HG03103 (cell line): ENCODE data around the gene NOS2.
"Not testable (repeated sequence)": the region's sequence is repeated elsewhere in the genome, so short reads cannot be mapped to it uniquely, and the experiment has no call there.

Experiments
- ATAC-seq: cut with Tn5 transposase; IDR thresholded peaks from one replicate; pipeline ENCODE4 v1.9.1; 2021; ENCODE audit warnings: low read depth; ENCODE audit not compliant: unreplicated experiment

NOS2 gene

DNA sequence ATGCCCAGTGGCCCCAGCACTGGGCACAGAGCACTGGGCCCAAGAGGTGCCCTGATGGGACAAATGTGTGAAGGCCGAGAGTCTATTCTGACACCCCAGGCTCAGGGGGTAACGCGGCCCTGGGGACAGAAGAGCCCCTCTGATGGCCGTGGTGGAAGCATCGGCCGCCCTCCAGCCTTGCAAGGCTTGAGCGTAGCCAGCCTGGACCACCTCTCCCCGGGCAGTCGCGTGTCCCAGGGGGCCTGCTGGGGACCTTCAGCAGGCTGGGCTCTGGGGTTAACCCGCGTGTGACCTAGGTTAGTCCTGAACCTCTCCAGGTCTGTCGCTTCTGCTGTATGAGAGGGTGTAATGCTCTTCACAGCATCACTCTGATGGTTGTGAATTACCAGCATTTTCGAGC is 40.8 kb downstream of the NOS2 start:
- no peak for ATAC-seq

DNA sequence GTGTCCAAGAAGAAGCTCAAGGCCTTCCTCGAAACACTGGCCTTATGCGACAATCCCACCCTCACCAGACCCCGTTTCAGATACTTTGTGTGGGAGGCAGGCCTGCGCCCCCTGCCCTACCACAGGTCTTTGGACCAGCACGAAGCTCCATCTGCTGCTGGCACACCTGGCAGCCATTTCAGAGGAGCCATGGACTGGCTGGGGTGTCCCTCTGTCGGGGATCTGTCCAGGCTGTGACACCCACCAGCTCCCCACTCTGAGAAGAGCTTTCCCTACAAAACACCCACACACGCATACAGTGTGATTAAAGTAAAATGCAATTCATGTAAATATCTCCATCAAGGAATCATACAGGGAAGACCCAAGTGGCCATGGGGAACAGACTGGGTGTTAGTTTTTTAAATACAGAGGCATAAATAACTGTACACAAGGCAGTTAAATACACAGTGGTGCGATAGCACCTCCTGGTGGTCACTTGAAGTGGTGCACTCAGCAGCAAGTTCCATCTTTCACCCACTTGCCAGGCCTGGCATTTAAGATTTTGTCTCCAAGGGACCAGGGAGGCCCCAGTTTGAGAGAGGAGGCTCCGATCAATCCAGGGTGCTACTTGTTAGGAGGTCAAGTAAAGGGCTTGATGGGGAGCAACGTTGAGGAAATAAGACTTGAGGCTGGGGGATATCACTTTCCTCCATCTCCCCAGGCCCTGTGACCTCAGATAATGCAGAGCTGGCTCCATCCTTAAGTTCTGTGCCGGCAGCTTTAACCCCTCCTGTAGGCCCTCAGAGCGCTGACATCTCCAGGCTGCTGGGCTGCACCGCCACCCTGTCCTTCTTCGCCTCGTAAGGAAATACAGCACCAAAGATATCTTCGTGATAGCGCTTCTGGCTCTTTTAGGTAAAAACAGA is 43.6 kb downstream of the NOS2 start:
- no peak for ATAC-seq

DNA sequence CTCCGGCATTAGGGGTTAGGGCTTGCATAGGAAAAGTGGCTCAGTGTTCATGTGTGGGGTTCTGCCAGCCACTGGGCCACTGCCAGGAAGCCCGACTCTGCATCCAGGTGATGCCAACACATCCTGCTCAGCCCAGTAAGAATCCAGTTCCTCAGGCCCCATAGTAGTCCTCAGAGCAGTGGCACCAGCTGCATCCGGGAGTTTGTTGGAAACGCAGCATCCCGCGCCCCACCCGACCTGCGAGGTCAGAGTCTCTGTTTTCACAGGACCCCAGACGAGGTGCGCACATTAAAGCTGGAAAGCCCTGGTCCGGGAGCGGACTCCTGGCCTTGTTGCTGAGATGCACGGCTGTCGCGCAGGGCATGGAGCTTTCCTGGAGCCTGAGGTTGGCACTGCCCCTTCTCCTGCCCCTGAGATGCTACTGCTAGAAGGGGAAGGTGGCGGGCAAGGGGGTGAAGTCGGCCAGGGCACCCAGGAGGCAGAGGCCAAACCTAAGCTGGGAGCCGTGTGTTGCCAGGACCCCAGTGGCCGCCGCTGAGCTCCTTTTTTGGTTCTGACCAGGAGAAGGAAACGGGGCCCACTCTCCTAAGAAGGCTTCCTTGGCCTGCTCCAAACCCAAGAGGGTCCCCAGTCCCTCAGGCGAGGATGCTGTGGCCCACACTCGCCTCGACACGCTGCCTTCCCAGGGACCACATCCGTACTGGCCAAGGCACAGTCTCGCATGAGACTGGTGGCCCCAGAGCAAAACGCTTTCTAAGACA is 44.4 kb downstream of the NOS2 start:
- ATAC-seq: no peak

DNA sequence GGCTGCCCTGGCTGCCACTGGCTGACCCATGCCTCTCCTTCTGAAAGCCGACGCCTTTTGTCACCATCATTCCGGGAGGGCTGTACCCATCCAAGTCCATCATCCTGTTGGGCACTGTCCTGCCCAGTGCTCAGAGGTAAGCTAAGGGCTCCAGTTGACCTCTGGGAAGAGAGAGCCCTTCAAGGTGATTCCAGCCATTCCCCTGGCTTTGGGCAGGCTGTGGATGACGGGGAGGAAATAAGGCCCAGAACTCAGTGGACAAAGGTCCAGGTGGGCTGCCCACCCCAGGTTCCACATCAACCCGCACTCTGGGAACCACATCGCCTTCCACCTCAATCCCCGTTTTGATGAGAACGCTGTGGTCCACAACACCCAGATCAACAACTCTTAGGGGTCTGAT is 45.8 kb downstream of the NOS2 start:
- no peak for ATAC-seq

DNA sequence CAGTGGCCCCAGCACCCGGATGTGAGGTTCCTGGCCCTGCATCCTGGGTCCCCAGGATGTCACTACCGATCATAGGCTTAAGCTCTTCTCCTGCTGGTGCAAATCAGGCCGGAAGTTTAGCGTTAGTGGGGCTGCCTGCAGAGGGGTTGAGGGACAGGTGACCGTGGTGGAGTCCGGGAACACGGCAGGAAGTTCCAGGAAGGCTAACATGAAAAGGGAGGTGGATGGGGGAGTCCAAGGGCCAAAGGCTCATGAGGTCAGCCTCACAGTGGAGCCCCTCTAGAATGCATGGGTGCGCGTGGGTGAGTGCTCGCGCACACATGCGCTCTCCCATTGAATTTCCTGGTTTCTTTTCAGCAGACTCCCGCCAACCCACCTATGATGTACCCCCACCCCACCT is 46.6 kb downstream of the NOS2 start:
- ATAC-seq: not testable (repeated sequence)

DNA sequence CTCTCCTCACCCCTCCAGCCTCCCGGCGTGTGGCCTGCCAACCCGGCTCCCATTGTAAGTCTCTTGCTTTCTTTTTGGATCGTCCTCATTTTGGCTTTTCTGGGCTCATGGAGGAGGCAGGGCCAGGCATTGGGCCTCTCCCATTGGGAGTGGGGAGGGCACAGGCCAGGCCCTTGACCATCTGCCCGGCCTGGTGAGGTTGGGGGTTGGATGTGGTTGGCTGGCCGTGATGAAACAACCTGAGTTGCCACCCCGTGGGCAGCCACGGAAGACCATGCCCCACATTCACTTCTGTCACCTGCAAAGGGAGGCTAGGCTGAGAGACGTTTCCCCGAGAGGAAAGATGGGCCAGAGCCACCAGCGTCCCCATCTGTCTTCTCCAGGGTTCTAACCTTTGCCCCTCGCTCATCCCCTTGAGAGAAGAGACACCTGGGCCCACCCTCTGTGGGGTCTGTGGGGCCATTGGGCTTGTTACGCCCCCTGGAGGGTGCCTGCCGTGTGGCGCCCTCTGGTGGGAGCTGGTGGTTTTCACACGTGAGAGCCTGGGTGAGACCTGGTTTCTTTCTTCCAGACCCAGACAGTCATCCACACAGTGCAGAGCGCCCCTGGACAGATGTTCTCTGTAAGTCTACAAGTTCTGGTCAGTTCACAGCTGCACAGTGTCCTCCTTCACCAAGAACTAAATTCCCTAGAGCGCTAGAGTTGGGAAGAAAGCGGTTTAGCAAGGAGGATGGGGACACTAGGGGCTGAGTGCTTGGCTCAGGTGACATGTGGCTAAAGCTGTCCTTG is 47.3 kb downstream of the NOS2 start:
- not testable (repeated sequence) for ATAC-seq

DNA sequence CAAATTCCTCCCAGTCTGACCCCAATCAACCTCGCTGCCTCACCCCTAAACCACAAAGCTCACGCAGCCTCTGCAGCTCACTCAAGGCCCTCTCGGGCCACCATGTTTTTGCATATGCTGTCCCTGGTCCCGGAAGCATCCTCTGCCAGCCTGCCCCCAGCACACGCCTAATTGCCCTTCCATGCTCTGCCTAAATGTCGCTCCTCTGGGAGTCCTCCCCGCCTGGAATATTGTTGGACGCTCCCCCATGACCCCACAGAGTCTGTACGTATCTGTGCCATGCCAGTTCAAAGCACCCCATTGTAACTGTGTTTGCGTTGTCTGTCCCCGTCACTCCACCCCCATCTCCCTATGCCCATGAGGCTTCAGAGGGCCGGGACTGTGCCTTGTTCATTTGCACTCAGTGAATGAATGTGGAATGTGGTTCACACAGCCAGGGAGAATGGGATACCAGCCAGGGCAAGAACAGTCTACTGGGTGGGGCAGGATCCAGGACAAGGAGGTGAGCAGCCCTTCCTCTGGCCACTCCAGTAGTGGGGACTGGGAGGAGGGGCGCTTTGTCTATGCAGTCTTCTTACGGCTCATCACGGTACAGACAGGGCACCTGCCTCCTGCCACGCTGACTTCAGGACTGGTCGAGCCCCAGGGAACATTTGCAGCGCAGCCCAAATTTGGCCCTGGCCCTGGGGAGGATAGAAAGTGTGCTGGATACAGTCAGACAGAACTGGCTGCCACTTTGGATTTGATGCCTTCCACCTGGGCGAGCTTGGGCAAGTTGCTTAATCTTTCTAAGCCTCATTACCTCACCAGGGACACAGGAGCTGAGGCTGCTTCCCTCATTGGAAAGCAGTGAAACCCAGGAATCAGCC is 48.5 kb downstream of the NOS2 start:
- ATAC-seq: no peak

DNA sequence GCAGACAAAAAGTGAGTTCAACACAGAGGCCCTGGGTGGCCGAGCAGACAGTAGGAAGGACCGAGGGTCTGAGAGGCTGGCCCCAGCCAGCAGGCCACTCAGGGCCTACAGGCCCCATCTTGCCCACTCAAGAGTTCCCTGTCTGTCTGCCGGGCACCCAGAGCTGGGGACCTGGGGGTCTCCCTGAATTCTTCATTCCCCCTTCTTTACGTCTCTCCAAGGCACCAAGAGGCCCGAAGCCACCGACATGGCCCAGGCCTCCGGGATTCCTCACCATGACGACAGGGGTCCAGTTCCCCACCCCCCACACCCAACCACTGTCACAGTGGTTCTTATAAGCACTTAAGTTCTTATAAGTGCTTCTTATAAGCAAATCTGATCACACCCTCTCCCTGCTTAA is 49.2 kb downstream of the NOS2 start:
- ATAC-seq: no peak

DNA sequence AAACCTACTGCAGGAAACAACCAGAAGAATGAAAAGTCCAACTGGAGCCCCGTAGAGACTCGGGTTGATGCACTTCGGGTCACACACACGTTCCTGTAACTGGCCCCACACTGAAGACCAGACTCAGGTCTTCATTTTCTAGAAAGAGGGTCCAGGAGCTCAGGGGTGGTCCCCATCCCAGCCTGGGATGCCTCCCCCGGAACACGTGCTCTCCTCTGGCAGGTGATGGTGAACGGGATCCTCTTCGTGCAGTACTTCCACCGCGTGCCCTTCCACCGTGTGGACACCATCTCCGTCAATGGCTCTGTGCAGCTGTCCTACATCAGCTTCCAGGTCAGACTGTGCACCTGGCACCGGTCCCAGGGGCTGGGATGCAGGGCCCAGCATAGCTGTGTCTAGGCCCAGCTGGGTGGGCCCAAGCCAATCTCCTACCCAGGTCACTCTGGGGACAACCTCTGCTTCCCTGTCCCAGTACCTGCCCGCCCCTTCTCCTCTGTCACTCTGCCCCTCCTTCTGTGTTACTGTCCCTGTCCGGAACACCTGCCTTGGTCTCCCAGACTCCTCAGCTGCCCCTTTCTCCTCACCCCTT is 50.7 kb downstream of the NOS2 start:
- not testable (repeated sequence) for ATAC-seq

DNA sequence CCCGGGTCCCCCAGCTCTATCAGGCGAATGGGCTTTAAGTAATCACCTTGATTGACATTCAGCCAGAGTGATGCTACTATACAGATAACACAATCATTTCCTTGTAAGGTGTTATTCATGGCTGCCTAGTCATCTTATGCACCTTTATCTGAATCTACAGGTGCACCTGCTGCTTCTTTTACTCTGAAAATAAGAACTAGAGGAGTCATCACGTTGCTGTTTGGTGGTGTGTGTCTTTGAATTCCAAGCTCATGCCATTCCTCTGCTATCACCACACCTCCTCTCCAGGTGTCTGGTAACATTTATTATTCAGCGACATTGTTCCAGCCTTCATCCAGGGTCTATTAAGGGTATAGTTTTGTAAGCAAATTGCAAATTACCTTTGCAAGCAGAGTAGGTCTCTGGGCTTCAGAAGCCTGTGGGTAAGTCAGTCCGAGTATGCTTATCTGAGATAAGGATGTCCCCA is 51.9 kb downstream of the NOS2 start:
- no peak for ATAC-seq

DNA sequence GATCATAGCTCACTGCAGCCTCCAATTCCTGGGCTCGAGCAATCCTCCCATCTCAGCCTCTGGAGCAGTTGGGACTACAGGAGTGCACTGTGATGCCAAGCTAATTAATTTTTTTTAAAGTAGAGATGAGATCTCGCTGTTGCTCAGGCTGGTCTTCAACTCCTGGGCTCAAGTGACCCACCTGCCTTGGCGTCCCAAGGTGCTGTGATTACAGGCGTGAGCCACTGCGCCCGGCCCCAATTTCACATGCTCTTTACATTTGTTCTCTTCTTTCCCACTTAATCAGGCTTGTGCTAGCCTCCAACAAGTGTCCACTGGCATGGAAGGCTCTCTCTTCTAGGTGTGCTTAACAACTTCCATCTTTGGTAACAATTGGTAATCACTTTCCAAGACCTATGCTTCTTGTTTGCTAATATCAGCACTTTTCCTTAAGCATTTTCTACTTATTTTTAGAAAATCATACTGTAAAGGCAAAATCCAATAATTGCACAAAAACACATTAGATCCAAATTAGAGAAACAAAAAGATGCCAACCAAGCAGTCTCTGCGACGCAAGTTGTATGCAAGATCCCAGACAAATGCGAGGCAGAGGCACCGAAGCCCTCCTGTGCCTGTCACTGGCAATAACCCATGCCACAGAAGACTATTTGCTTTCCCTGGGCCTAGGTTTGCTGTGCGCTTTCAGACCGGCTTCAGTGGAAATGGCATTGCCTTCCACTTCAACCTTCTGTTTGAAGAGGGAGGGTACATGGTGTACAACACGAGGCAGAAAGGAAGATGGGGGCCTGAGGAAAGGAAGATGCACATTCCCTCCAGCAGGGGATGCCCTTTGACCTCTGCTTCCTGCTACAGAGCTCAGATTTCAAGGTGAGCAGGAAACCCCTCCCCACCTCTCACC is 52.6 kb downstream of the NOS2 start:
- ATAC-seq: no peak

DNA sequence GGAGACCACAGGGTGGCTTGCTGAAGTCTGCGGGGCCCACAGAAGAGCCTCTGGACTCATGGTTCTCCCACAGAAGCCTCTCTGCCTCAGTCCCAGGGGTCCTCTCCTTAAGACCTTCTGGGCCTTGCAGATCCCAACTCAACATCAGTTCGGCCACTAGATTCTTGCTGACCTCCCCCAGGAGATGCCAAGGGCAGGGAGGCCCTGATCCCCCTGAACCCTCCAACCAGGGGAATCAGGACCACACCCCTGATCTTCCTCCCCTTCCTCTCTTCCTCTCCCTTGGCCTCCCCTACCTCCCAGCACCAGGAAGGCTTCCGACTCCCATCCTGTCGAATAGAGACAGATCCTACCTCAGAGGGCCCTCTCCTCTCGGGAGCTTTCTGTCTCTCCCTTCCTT is 53.4 kb downstream of the NOS2 start:
- no peak for ATAC-seq

DNA sequence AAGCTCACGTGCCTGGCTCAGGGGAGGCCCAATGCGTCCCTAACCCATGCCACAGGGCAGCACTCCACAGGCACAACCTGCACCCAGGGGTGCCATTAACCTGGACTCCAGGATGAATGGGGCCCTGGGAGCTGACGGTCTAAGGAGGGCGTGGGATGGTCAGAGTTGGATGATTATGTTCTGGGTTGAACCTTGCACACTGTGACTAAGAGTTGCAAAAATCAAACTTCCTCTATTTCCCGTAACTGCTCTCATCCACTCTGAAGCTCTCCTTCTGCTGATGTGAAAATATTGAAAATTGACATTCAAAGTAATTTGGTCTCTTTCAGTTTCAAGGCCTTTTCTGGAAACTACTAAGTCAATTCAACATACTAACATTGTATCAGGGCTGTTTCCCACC is 54.0 kb downstream of the NOS2 start:
- ATAC-seq: not testable (repeated sequence)

DNA sequence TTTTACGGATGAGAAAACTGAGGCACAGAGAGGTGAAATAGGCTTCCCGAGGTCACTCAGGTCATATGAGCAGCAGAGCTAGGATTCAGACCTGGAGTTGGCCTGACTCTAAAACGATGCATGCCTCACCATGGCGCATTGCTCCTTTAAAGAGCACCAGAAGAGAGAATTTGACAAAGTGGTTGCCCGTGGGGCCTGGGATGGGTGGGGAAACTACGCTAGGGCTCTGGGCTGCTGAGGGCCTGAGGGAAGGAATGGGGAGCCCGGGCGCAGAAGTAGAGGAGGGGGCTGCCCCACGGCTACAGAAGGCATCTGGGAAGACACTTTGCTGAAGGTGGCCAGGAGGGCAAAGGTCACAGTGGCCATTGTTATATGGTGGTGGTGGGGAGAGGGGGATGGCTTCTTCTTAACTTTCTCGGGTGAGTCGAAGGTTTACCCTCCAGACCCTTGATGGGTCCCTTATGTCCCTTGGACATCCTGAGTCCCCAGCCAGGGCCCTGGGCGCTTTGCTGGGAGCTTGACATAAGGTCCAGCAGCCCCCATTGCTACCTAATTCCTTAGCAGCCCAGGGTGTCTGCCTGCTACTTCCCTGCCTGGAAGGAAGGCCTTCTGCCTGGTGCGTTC is 55.0 kb downstream of the NOS2 start:
- ATAC-seq: not testable (repeated sequence)

DNA sequence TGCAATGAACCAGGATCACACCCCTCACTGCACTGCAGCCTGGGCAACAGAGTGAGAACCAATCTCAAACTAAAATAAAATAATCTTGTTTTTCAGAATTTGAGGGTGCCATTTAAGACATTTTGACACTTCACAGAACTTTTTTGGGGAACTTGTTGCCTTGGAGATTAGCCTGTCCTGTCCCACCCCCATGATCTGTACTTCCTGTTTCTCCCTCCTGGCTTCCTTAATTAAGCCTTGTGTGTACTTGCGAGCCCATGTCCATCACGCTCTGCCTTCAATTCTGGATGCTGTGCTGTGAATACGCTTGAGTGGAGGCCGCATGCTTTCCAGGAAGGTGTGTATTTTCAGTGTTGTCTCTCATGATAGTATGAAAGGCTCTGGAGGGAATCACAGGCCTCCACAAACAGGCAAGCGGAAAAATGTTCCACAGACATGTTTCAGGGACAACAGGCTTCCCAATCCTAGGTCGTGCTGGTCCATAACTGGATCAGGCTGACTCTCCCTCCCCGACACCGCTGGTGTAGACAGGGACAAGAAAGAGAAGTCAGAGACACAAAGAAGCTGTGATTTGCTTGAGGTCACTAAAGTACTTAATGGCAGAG is 56.9 kb downstream of the NOS2 start:
- no peak for ATAC-seq

DNA sequence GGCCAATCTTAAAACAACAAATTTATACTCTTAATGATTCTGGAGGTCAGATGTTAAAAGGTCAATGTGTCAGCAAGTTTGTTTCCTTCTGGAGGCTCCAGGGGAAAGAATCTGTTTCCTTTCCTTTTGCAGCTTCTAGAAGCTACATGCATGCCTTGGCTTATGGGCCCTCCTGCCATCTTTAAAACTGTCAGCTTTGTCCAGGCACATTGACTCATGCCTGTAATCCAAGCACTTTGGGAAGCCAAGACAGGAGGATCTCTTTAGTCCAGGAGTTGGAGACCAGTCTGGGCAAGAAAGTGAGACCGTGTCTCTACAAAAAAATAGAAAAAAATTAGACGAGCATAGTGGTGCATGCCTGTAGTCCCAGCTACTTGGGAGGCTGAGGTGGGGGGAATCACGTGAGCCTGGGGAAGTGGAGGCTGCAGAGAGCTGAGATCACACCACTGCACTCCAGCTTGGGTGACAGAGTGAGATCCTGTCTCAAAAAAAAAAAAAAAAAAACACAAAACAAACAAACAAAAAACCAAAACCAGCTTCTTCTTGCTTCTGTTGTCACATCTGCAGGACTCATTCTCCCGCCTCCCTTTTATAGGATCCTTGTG is 58.3 kb downstream of the NOS2 start:
- no peak for ATAC-seq

DNA sequence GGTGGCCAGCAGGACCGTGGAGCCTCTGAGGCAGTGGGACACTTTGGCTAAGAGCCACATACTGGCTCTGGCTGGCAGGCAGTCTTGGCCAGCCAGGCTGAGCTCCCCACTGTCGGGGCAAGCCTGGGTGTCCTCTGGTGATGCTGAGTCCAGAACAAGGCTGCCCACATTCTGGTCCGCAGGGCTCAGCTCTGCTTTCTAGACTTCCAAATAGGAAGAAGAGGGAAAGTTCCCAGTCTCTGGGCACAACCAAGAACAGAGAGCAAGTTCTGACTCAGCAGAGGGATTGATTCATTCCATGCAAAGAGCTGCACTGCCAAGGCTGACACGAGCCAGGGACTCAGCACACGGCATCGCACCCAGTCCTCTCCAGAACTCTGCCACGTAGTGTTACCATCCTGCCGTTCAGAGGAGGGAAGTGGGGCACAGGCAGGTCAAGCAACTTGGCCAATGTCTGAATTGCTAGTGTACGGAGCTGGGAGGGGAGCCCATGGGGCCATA is 58.9 kb downstream of the NOS2 start:
- no peak for ATAC-seq
